ENCODE measurements around the gene RECK. TPM values are rescaled to one million over a fixed set of nuclear protein-coding genes. Genes with fewer than 3 reads are reported as not detected.

The RECK gene
- total RNA-seq, 1 experiment from 2014 or later, result 2.1 TPM

DNA sequence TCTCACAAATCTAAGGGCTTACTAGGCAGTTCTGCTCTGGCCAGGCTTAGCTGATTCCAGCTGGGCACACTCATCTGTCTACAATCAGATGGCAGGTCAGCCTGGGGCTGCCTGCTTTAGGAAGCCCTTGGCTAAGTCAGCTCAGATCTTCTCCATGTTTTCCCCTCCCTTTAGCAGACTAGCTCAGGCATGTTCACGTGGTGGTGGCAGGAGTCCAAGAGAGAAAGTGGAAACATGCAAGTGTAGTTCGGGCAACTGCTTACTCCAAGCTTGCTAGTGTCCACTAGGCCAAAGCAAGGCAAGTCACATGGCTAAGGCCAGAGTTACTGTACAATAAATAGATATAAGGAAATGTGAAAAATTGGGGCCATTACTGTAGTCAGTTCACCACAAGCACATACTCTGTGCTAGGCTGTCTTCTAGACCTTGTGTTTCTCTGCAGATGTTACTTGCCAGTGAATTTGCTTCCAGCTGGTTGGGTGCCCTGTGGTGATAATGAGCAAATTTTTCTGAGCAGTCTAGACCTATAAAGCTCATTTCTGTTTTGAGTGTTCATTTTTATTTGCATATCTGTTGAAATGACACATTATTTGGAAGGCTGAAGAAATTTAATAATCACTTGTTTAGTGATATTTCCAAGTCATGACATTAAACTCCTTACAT, 38.3 kb downstream of the RECK start:
- ChIA-PET POLR2A (ENCODE audit: unreplicated experiment) (interaction anchor here (0.7 kb wide), 1 partner anchor 92 kb away, joined by 5 read pairs; no protein-coding TSS in a partner anchor), CTCF (no interaction called here)
- H3F3A ChIP-seq (ENCODE audit: insufficient read depth, low read depth), result no peaks in the 10 kb centered on the region
- no peak overlapping the region for H3K4me2 ChIP-seq
- no peak for DNase-seq
- intact Hi-C loops (cut with micrococcal nuclease; ENCODE audit: unreplicated experiment), result no loop called here
- no peak overlapping the region for H2AFZ ChIP-seq
- H3K36me3 ChIP-seq (ENCODE audit: low read depth), result no peaks in the 10 kb centered on the region
- no TSS peak for BruUV-seq (replicated peaks)
- H4K20me1 ChIP-seq (ENCODE audit: insufficient read depth), result no peaks in the 10 kb centered on the region
- H3K27ac ChIP-seq, result no peak overlapping the region
- H3K9me3 ChIP-seq (ENCODE audit: insufficient read depth, low read depth), result no peaks in the 10 kb centered on the region
- no peaks in the 10 kb centered on the region for H3K4me1 ChIP-seq (replicated peaks; ENCODE audit: insufficient read depth)
- H3K27me3 ChIP-seq (ENCODE audit: insufficient read depth, low read depth), result no peaks in the 10 kb centered on the region
- H3K79me2 ChIP-seq (ENCODE audit: low read depth), result no peaks in the 10 kb centered on the region
- H3K9me2 ChIP-seq (ENCODE audit: insufficient read depth), result no peaks in the 10 kb centered on the region
- TF ChIP-seq, protein P1, sequence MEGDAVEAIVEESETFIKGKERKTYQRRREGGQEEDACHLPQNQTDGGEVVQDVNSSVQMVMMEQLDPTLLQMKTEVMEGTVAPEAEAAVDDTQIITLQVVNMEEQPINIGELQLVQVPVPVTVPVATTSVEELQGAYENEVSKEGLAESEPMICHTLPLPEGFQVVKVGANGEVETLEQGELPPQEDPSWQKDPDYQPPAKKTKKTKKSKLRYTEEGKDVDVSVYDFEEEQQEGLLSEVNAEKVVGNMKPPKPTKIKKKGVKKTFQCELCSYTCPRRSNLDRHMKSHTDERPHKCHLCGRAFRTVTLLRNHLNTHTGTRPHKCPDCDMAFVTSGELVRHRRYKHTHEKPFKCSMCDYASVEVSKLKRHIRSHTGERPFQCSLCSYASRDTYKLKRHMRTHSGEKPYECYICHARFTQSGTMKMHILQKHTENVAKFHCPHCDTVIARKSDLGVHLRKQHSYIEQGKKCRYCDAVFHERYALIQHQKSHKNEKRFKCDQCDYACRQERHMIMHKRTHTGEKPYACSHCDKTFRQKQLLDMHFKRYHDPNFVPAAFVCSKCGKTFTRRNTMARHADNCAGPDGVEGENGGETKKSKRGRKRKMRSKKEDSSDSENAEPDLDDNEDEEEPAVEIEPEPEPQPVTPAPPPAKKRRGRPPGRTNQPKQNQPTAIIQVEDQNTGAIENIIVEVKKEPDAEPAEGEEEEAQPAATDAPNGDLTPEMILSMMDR (conservative IDR thresholded peaks at IDR 0.05), result no peak
- no peak for TF ChIP-seq EZH2 (IDR thresholded peaks at IDR 0.05; ENCODE audit: low read depth)
- H3K4me3 ChIP-seq, result no peak overlapping the region

DNA sequence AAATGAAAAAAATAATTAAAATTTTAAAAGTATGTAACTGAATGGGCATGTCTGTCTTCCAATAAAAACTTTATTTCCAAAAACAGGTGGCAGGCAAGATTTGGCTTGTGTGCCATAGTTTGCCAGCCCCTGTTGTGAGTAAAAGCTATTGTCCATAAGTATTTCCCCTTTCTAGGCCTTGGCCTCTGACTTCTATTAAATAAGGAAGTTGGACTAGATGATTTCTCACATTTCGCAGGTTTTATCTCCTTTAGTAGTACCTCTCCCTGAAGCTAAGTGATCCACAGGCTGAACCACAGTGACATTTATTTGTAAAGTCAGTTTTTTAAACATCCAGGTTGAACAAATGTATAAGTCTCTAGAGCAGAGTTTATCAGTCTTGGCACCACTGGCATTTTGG, 41.3 kb downstream of the RECK start:
- H3K36me3 ChIP-seq (ENCODE audit: low read depth), result no peaks in the 10 kb centered on the region
- no peak overlapping the region for H2AFZ ChIP-seq
- H4K20me1 ChIP-seq (ENCODE audit: insufficient read depth), result no peaks in the 10 kb centered on the region
- H3F3A ChIP-seq (ENCODE audit: insufficient read depth, low read depth), result no peaks in the 10 kb centered on the region
- no peak overlapping the region for H3K27ac ChIP-seq
- intact Hi-C loops (cut with micrococcal nuclease; ENCODE audit: unreplicated experiment), result no loop called here
- no peak for DNase-seq
- no TSS peak for BruUV-seq (replicated peaks)
- no peaks in the 10 kb centered on the region for H3K27me3 ChIP-seq (ENCODE audit: insufficient read depth, low read depth)
- ChIA-PET CTCF (no interaction called here), POLR2A (ENCODE audit: unreplicated experiment) (no interaction called here)
- no peak overlapping the region for H3K4me2 ChIP-seq
- no peak for TF ChIP-seq EZH2 (IDR thresholded peaks at IDR 0.05; ENCODE audit: low read depth)
- TF ChIP-seq, protein P1 (conservative IDR thresholded peaks at IDR 0.05), result no peak
- no peaks in the 10 kb centered on the region for H3K9me2 ChIP-seq (ENCODE audit: insufficient read depth)
- no peaks in the 10 kb centered on the region for H3K4me1 ChIP-seq (replicated peaks; ENCODE audit: insufficient read depth)
- no peaks in the 10 kb centered on the region for H3K79me2 ChIP-seq (ENCODE audit: low read depth)
- H3K9me3 ChIP-seq (ENCODE audit: insufficient read depth, low read depth), result no peaks in the 10 kb centered on the region
- no peak overlapping the region for H3K4me3 ChIP-seq

DNA sequence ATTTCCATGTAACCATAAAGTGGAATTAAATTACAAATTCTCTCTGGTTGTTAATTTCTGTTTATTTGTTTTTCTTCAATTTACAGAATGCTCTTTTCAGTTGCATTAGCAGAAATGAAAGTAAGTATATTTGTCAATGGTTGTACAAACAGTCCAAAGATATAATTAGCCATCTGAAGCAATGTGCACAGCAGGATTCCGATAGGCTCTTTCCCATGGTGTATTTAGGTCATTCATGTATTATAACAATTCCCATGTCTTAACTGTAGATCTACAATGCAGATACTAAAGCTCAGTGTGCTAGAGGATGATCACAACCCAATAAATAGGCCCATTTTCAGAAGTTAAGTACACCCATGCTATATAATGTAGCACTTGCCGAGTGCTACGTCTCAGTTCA, 43.8 kb downstream of the RECK start:
- POLR2A ChIA-PET (ENCODE audit: unreplicated experiment), result no interaction called here
- Histone ChIP-seq H3K27ac (no peak overlapping the region), H3K79me2 (ENCODE audit: low read depth) (no peaks in the 10 kb centered on the region), H4K20me1 (ENCODE audit: insufficient read depth) (no peaks in the 10 kb centered on the region), H3K4me3 (no peak overlapping the region), H2AFZ (no peak overlapping the region), H3K36me3 (ENCODE audit: low read depth) (no peaks in the 10 kb centered on the region), H3F3A (ENCODE audit: insufficient read depth, low read depth) (no peaks in the 10 kb centered on the region), H3K4me2 (no peak overlapping the region), H3K27me3 (ENCODE audit: insufficient read depth, low read depth) (no peaks in the 10 kb centered on the region), H3K4me1 (replicated peaks; ENCODE audit: insufficient read depth) (no peaks in the 10 kb centered on the region), H3K9me2 (ENCODE audit: insufficient read depth) (no peaks in the 10 kb centered on the region), H3K9me3 (ENCODE audit: insufficient read depth, low read depth) (no peaks in the 10 kb centered on the region)
- intact Hi-C loops (cut with micrococcal nuclease; ENCODE audit: unreplicated experiment), result no loop called here
- TF ChIP-seq EZH2 (IDR thresholded peaks at IDR 0.05; ENCODE audit: low read depth), result no peak
- TF ChIP-seq, protein P1 (conservative IDR thresholded peaks at IDR 0.05), result no peak
- CTCF ChIA-PET, result no interaction called here
- BruUV-seq (replicated peaks), result no TSS peak
- no peak for DNase-seq

All from PC-9 (cell line).